ENCODE data around the gene BAG1.

- TF ChIP-seq CTCF (IDR thresholded peaks at IDR 0.05; ENCODE audit: insufficient read depth, low read length, poor library complexity, severe bottlenecking) (no peak), EZH2phosphoT487 (conservative IDR thresholded peaks at IDR 0.05; ENCODE audit: low read length) (no peak)
These were observed 45.4 kb upstream of the BAG1 start for GRCh38 chr9:33309903-33310302.

All from SU-DHL-6 (cell line).